GM19372 (cell line): ENCODE results near the gene GPX8.

Source experiments
- ATAC-seq: cut with Tn5 transposase; IDR thresholded peaks from one replicate; pipeline ENCODE4 v1.9.1; 2021; ENCODE audit warnings: mild to moderate bottlenecking, low read depth, moderate library complexity; ENCODE audit not compliant: unreplicated experiment

Gene GPX8

GRCh38 chr5:55159763-55160492 lies at the start of gene GPX8:
Gene GPX8 (plus strand): TSS chr5:55160171. CDS start chr5:55160193, 22 bp downstream.
- ATAC-seq, result no peak

- ATAC-seq, result no peak
Measured at GRCh38 chr5:55110217-55110616, 49.8 kb upstream of the GPX8 start.

- no peak for ATAC-seq
Measured at GRCh38 chr5:55113327-55113726, 46.6 kb upstream of the GPX8 start.

- no peak for ATAC-seq
Measured at GRCh38 chr5:55114061-55114460, 45.9 kb upstream of the GPX8 start.

- ATAC-seq, result no peak
Measured at GRCh38 chr5:55123365-55123764, 36.6 kb upstream of the GPX8 start.

- no peak for ATAC-seq
Measured at GRCh38 chr5:55134053-55134722, 25.8 kb upstream of the GPX8 start.

GRCh38 chr5:55136521-55136920 lies 23.4 kb upstream of the GPX8 start:
- ATAC-seq, result no peak

- ATAC-seq, result no peak
Measured at GRCh38 chr5:55140908-55141665, 18.9 kb upstream of the GPX8 start.

- ATAC-seq, result no peak
Measured at GRCh38 chr5:55141945-55142690, 17.9 kb upstream of the GPX8 start.

GRCh38 chr5:55143624-55144023 lies 16.3 kb upstream of the GPX8 start:
- no peak for ATAC-seq

GRCh38 chr5:55146080-55146479 lies 13.9 kb upstream of the GPX8 start:
- no peak for ATAC-seq

GRCh38 chr5:55146543-55147151 lies 13.3 kb upstream of the GPX8 start:
- peak; percentile 65 for ATAC-seq

GRCh38 chr5:55149308-55149795 lies 10.6 kb upstream of the GPX8 start:
- no peak for ATAC-seq

- ATAC-seq, result no peak
Measured at GRCh38 chr5:55151923-55152842, 7.8 kb upstream of the GPX8 start.

- no peak for ATAC-seq
Measured at GRCh38 chr5:55154873-55155272, 5.1 kb upstream of the GPX8 start.

- ATAC-seq, result no peak
Measured at GRCh38 chr5:55160493-55161209, 680 bp downstream of the GPX8 start.

GRCh38 chr5:55162666-55163065 lies 2.7 kb downstream of the GPX8 start:
- no peak for ATAC-seq

GRCh38 chr5:55171471-55171870 lies 11.5 kb downstream of the GPX8 start:
- no peak for ATAC-seq
